ENCODE results near the gene LINS1. TPM values are rescaled to one million over a fixed set of nuclear protein-coding genes. Genes with fewer than 3 reads are reported as not detected.
A peak's percentile ranks its signal among the peaks of the same experiment; 100 is the strongest.

Gene LINS1
- polyA plus RNA-seq, 1 donor from 2014 or later, result 21.4 TPM

DNA sequence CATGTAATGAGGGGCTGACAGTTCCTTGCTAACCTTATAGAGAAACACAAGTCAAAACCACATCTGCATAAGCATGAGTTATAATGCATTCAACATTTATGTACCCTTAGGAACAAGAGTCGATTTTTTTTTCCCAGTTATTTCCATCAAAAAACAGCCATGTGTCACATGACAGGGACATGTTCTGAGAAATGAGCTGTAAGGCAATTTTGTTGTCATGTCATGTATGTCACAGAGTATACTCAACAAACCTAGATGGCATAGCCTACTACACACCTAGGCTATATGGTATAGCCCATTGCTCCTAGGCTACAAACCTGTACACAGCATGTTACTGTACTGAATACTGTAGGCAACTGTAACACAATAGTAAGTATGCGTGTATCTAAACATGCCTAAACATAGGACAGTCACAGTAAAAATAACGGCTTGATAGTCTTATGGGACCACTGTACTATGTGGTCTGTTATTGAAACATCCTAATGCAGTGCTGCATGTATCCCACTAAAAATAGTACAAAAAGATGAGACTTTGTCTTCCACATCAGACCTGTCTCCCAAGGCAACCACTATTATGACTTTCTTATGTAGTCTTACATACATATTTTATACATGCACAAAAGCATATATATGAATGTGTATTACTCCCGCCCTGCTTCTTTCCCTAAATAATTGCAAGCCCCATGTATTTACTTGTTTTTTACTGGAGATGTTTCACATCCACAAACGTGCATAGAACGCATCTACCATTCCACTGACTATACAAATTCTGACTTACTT is 34.9 kb downstream of the LINS1 start:
- Histone ChIP-seq H3K27ac (ENCODE audit: low read length) (peak overlapping the region; percentile 85), H2AFZ (ENCODE audit: low read depth, low read length) (no peak overlapping the region), H3K4me3 (ENCODE audit: low read length) (peak overlapping the region; percentile 48), H3K9ac (ENCODE audit: low read length) (peak overlapping the region; percentile 3), H3F3A (ENCODE audit: insufficient read depth, low read length, poor library complexity, severe bottlenecking) (peaks cover 4% of the 10 kb centered on the region), H3K36me3 (ENCODE audit: insufficient read depth, low read length) (no peaks in the 10 kb centered on the region), H3K4me2 (ENCODE audit: low read length) (peak overlapping the region; percentile 18), H4K20me1 (ENCODE audit: insufficient read depth) (no peaks in the 10 kb centered on the region), H3K27me3 (ENCODE audit: insufficient read depth, low read depth, low read length) (no peaks in the 10 kb centered on the region), H3K9me3 (ENCODE audit: low read length) (no peaks in the 10 kb centered on the region), H3K9me2 (ENCODE audit: insufficient read depth, low read length) (no peaks in the 10 kb centered on the region), H3K79me2 (replicated peaks; ENCODE audit: insufficient read depth, low read length) (no peaks in the 10 kb centered on the region)
- TF ChIP-seq POLR2AphosphoS5 (IDR thresholded peaks at IDR 0.05) (peak; percentile 70), EZH2 (IDR thresholded peaks at IDR 0.05; ENCODE audit: borderline replicate concordance, insufficient read depth, low read length, poor library complexity, severe bottlenecking) (no peak), MXI1 (conservative IDR thresholded peaks at IDR 0.05; ENCODE audit: poor library complexity, severe bottlenecking) (no peak), REST (IDR thresholded peaks at IDR 0.05; ENCODE audit: borderline replicate concordance) (no peak), CTCF (IDR thresholded peaks at IDR 0.05; ENCODE audit: poor library complexity, severe bottlenecking) (no peak), SMC3 (conservative IDR thresholded peaks at IDR 0.05; ENCODE audit: poor library complexity) (no peak), RAD21 (conservative IDR thresholded peaks at IDR 0.05) (no peak), EP300 (conservative IDR thresholded peaks at IDR 0.05; ENCODE audit: poor library complexity, severe bottlenecking) (peak; percentile 95), TAF1 (IDR thresholded peaks at IDR 0.05; ENCODE audit: low read depth) (no peak)

DNA sequence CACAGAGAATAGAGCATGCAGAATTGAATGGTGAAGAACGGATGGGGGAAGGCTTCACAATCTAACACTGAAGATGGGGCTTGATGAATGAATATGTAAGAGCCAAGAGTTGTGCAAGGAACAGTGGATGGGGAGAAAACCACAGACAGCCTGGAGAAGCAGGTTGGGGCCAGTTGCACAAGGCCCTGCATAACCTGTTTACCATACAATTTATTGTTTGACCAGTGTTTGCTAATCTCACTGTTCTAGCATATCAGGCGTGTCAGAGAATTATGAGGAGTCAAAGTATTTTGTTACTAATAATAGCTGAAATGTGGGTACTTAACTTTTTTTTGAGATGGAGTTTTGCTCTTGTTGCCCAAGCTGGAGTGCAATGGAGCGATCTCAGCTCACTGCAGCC is 36.4 kb downstream of the LINS1 start:
- Histone ChIP-seq H3K27me3 (ENCODE audit: insufficient read depth, low read depth, low read length) (no peaks in the 10 kb centered on the region), H3K9me3 (ENCODE audit: low read length) (no peaks in the 10 kb centered on the region), H3K9ac (ENCODE audit: low read length) (no peak overlapping the region), H4K20me1 (ENCODE audit: insufficient read depth) (no peaks in the 10 kb centered on the region), H3K36me3 (ENCODE audit: insufficient read depth, low read length) (no peaks in the 10 kb centered on the region), H3K4me2 (ENCODE audit: low read length) (no peak overlapping the region), H3K27ac (ENCODE audit: low read length) (peak overlapping the region; percentile 85), H3K4me3 (ENCODE audit: low read length) (no peak overlapping the region), H3K79me2 (replicated peaks; ENCODE audit: insufficient read depth, low read length) (no peaks in the 10 kb centered on the region), H3F3A (ENCODE audit: insufficient read depth, low read length, poor library complexity, severe bottlenecking) (peaks cover 4% of the 10 kb centered on the region), H2AFZ (ENCODE audit: low read depth, low read length) (no peak overlapping the region), H3K9me2 (ENCODE audit: insufficient read depth, low read length) (no peaks in the 10 kb centered on the region)
- TF ChIP-seq POLR2AphosphoS5 (IDR thresholded peaks at IDR 0.05), result no peak
- no peak for TF ChIP-seq CTCF (IDR thresholded peaks at IDR 0.05; ENCODE audit: poor library complexity, severe bottlenecking)
- no peak for TF ChIP-seq REST (IDR thresholded peaks at IDR 0.05; ENCODE audit: borderline replicate concordance)
- no peak for TF ChIP-seq SMC3 (conservative IDR thresholded peaks at IDR 0.05; ENCODE audit: poor library complexity)
- TF ChIP-seq TAF1 (IDR thresholded peaks at IDR 0.05; ENCODE audit: low read depth), result no peak
- TF ChIP-seq EP300 (conservative IDR thresholded peaks at IDR 0.05; ENCODE audit: poor library complexity, severe bottlenecking), result no peak
- TF ChIP-seq RAD21 (conservative IDR thresholded peaks at IDR 0.05), result no peak
- no peak for TF ChIP-seq EZH2 (IDR thresholded peaks at IDR 0.05; ENCODE audit: borderline replicate concordance, insufficient read depth, low read length, poor library complexity, severe bottlenecking)
- no peak for TF ChIP-seq MXI1 (conservative IDR thresholded peaks at IDR 0.05; ENCODE audit: poor library complexity, severe bottlenecking)
